Sigmoid colon (tissue), 7 donors: Measurements from ENCODE around the gene RAPGEF5. TPM values are rescaled to one million over a fixed set of nuclear protein-coding genes. Genes with fewer than 3 reads are reported as not detected.

Source experiments
- DNase-seq: peaks from one replicate; pipeline ENCODE4 v3.0.0-alpha.2; 2019
- H3K27ac ChIP-seq, 4 donors: fragments of 200-600 bp; sonication (generic); one replicate each; pipeline ENCODE4 v1.5.1; 2016 to 2019; ENCODE audit warnings: mild to moderate bottlenecking in 1 of 4
- H3K27me3 ChIP-seq, 3 donors: fragments of 200-600 bp; sonication (generic); one replicate each; pipeline ENCODE4 v1.5.1; 2019; ENCODE audit warnings: mild to moderate bottlenecking in 1 of 3
- H3K36me3 ChIP-seq, 4 donors: fragments of 200-600 bp; sonication (generic); one replicate each; pipeline ENCODE4 v1.5.1; 2016 to 2019
- H3K4me1 ChIP-seq, 4 donors: fragments of 200-600 bp; sonication (generic); one replicate each; pipeline ENCODE4 v1.5.1; 2017 to 2019
- H3K4me3 ChIP-seq, 4 donors: fragments of 200-600 bp; sonication (generic); one replicate each; pipeline ENCODE4 v1.5.1; 2017 to 2019; ENCODE audit warnings: mild to moderate bottlenecking in 2 of 4, moderate library complexity in 1 of 4
- H3K9me3 ChIP-seq, 4 donors: fragments of 200-600 bp in 3 of 4; sonication (generic) in 3 of 4; one replicate each; pipeline versions ENCODE4 v1.5.1 to v1.6.1; 2013 to 2019
- CTCF ChIP-seq, 4 experiments: fragments of 450-650 bp in 3 of 4; fragments of 200-600 bp in 1 of 4; IDR thresholded peaks; one replicate each; pipeline ENCODE4 v1.5.1; 2016 to 2019; ENCODE audit warnings: antibody characterized with exemption in 4 of 4, mild to moderate bottlenecking in 3 of 4, moderate library complexity in 2 of 4
- EP300 ChIP-seq, 4 donors: sonication (generic); formaldehyde crosslinking; IDR thresholded peaks; one replicate each; pipeline ENCODE4 v1.6.1; 2017; ENCODE audit warnings: antibody characterized with exemption in 4 of 4
- POLR2A ChIP-seq, 2 donors: fragments of 450-650 bp; IDR thresholded peaks; one replicate each; pipeline ENCODE4 v1.6.1; 2016; ENCODE audit warnings: antibody characterized with exemption in 2 of 2, mild to moderate bottlenecking in 2 of 2, moderate library complexity in 2 of 2
- POLR2AphosphoS5 ChIP-seq, 4 donors: sonication (generic); formaldehyde crosslinking; IDR thresholded peaks; one replicate each; pipeline ENCODE4 v1.6.1; 2017; ENCODE audit warnings: antibody characterized with exemption in 4 of 4
- WGBS, 2 donors: extraction: QIAGEN DNeasy Blood & Tissue Kit; methylation state at CpG; one replicate each; pipeline ENCODE4 v1.1.7; 2013; 5-methylcytosine and 5-hydroxymethylcytosine counted together
- intact Hi-C: fragments of 100-400 bp; cut with DNase I; formaldehyde crosslinking; loops from one replicate; pipeline ENCODE4 v1.15.1; 2023
- polyA plus RNA-seq, 3 donors: library from polyadenylated mRNA; stranded (reverse); fragments of 200-250 nt; gene quantifications; one replicate each; pipeline ENCODE4 v1.2.3, GENCODE V29; 2013
- total RNA-seq, 4 donors: library from RNA; depleted of rRNA; stranded (reverse); fragments of >200 nt; gene quantifications; one replicate each; pipeline ENCODE4 v1.1.0, GENCODE V29; 2016
- donor health status: healthy with polysubstance abuse.
- donor health status: Bipolar disorder and iron deficiency.
- donor health status: healthy.

The RAPGEF5 gene
- total and polyA plus RNA-seq, 7 donors = 6.0 to 17.9 (median 12.6) TPM

- Histone ChIP-seq H3K27me3 (no peaks in the 10 kb centered on the region), H3K4me3 (no peak overlapping the region), H3K36me3 (no peaks in the 10 kb centered on the region), H3K9me3 (no peaks in the 10 kb centered on the region), H3K4me1 (no peaks in the 10 kb centered on the region), H3K27ac (no peak overlapping the region)
- intact Hi-C loops = no loop called here
- TF ChIP-seq EP300 (IDR thresholded peaks at IDR 0.05) = no peak
- no peak for TF ChIP-seq CTCF (IDR thresholded peaks at IDR 0.05)
- no peak for TF ChIP-seq POLR2AphosphoS5 (IDR thresholded peaks at IDR 0.05)
- TF ChIP-seq POLR2A (IDR thresholded peaks at IDR 0.05) = no peak
- DNase-seq = no peak
- 92% methylated on average over 4 of the region's 4 CpGs for WGBS, 2 donors
These were observed 177.5 kb downstream of the RAPGEF5 start for GRCh38 chr7:22179442-22179879.

DNA sequence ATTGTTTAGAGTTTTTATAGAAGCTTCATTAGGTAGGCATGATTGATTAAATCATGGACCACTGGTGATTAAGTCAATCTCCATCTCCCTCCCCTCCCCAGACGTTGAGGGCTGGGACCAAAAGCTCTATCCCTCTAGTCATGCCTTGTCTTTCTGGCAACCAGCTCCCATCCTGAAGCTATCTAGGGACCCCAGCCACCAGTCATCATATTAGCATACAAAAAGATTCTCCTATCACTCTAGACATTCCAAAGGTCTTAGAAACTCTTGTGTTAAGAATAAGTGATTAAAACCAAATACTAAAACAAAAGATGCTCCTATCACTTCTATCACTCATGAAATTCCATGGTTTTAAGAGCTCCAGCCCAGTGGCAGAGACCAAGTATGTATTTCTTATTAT lies 178.2 kb downstream of the RAPGEF5 start:
- intact Hi-C loops = no loop called here
- Histone ChIP-seq H3K4me1 (no peaks in the 10 kb centered on the region), H3K9me3 (no peaks in the 10 kb centered on the region), H3K27ac (no peak overlapping the region), H3K4me3 (no peak overlapping the region), H3K27me3 (no peaks in the 10 kb centered on the region), H3K36me3 (no peaks in the 10 kb centered on the region)
- TF ChIP-seq EP300 (IDR thresholded peaks at IDR 0.05) (no peak), POLR2AphosphoS5 (IDR thresholded peaks at IDR 0.05) (no peak), POLR2A (IDR thresholded peaks at IDR 0.05) (no peak), CTCF (IDR thresholded peaks at IDR 0.05) (no peak)
- 81 to 95% methylated on average over 1 of the region's 1 CpG for WGBS, 2 donors
- DNase-seq = no peak

DNA sequence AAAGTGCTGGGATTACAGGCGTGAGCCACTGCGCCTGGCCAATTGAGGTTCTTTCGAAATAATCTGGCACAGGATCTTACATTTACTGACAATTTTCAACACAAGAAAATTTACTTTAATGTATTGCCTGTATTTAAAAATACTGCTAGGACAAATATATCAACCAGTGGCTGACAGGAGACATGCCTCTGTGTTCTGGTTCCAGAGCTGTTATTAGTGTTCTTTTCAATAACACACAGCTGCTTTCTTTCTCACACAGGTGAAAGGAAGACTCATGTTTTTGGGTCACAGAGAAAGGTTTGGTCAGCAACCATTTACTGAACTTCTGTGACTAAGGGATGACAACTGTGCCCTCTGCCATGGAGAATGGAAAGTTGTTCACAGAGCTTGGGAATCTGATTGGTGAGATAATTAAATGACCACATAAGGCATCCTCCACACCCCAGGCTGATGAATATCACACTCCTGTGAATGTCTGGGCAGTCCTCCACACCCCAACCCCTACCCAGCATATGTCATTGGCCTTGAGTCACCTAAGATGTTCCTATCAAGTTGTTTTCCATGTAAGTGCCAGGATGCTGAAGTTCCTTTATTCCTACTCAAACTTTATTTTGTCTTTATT lies 180.1 kb downstream of the RAPGEF5 start:
- Histone ChIP-seq H3K36me3 (no peaks in the 10 kb centered on the region), H3K4me1 (no peaks in the 10 kb centered on the region), H3K27ac (no peak overlapping the region), H3K9me3 (no peaks in the 10 kb centered on the region), H3K27me3 (no peaks in the 10 kb centered on the region), H3K4me3 (no peak overlapping the region)
- TF ChIP-seq POLR2AphosphoS5 (IDR thresholded peaks at IDR 0.05) (no peak), CTCF (IDR thresholded peaks at IDR 0.05) (no peak), EP300 (IDR thresholded peaks at IDR 0.05) (no peak), POLR2A (IDR thresholded peaks at IDR 0.05) (no peak)
- intact Hi-C loops = no loop called here
- no peak for DNase-seq
- 92 to 97% methylated on average over 3 of the region's 3 CpGs for WGBS, 2 donors

DNA sequence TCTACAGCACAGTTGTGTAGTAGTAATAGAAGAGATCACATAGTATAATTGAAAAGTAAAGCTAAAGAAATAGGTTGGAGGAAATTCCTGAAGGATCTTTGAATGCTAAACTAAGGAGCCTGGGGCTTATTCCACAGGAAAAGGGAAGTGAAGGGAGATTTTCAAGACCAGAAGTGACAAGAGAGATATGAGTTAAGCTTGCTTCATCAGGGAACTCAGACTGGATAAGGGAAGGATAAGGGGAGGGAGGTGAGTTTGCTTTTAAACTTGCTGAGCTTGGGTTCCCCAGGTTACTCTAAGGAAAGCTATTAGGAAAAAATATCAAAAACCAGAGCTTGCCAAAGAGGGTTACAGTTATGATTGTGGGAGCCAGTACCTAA lies 182.4 kb downstream of the RAPGEF5 start:
- Histone ChIP-seq H3K4me3 (no peak overlapping the region), H3K36me3 (no peaks in the 10 kb centered on the region), H3K27me3 (no peaks in the 10 kb centered on the region), H3K4me1 (no peaks in the 10 kb centered on the region), H3K27ac (no peak overlapping the region), H3K9me3 (no peaks in the 10 kb centered on the region)
- intact Hi-C loops = no loop called here
- TF ChIP-seq POLR2AphosphoS5 (IDR thresholded peaks at IDR 0.05) = no peak
- TF ChIP-seq POLR2A (IDR thresholded peaks at IDR 0.05) = no peak
- no peak for TF ChIP-seq EP300 (IDR thresholded peaks at IDR 0.05)
- TF ChIP-seq CTCF (IDR thresholded peaks at IDR 0.05) = no peak
- DNase-seq = no peak
